ENCODE data around the gene AKIP1. TPM values are rescaled to one million over a fixed set of nuclear protein-coding genes. Genes with fewer than 3 reads are reported as not detected.
"Not testable (repeated sequence)": the region's sequence is repeated elsewhere in the genome, so short reads cannot be mapped to it uniquely, and the experiment has no call there.

AKIP1 gene
- total RNA-seq, 2 donors from 2014 or later: 8.6 to 21.0 TPM

GRCh38 chr11:8930456-8931175 lies 19.6 kb downstream of the AKIP1 start:
- no peak for TF ChIP-seq POLR2A (IDR thresholded peaks at IDR 0.05)
- TF ChIP-seq, protein P1, sequence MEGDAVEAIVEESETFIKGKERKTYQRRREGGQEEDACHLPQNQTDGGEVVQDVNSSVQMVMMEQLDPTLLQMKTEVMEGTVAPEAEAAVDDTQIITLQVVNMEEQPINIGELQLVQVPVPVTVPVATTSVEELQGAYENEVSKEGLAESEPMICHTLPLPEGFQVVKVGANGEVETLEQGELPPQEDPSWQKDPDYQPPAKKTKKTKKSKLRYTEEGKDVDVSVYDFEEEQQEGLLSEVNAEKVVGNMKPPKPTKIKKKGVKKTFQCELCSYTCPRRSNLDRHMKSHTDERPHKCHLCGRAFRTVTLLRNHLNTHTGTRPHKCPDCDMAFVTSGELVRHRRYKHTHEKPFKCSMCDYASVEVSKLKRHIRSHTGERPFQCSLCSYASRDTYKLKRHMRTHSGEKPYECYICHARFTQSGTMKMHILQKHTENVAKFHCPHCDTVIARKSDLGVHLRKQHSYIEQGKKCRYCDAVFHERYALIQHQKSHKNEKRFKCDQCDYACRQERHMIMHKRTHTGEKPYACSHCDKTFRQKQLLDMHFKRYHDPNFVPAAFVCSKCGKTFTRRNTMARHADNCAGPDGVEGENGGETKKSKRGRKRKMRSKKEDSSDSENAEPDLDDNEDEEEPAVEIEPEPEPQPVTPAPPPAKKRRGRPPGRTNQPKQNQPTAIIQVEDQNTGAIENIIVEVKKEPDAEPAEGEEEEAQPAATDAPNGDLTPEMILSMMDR (IDR thresholded peaks at IDR 0.05): no peak
- intact Hi-C loops (cut with DNase I): no loop called here
- Histone ChIP-seq H3K36me3 (replicated peaks in 1 of 2; ENCODE audit: insufficient read depth in 1 of 2, low read depth in 2 of 2) (no peaks in the 10 kb centered on the region), H3K27ac (no peak overlapping the region), H3K4me1 (no peaks in the 10 kb centered on the region), H3K27me3 (no peaks in the 10 kb centered on the region), H3K9me3 (no peaks in the 10 kb centered on the region), H3K4me3 (no peak overlapping the region)
- no peak for ATAC-seq
- 89 to 94% methylated on average over 9 to 12 of the region's 12 CpGs for WGBS, 2 donors
- no peak for DNase-seq

GRCh38 chr11:8932564-8933180 lies 21.7 kb downstream of the AKIP1 start, which contains the start of gene C11orf16:
TSS of gene C11orf16 (minus strand) at chr11:8932947. CDS start at chr11:8932308, 639 bp downstream.
- Histone ChIP-seq H3K9me3 (no peaks in the 10 kb centered on the region), H3K4me3 (no peak within 1 kb of the TSS), H3K27me3 (no peaks in the 10 kb centered on the region), H3K27ac (no peak within 1 kb of the TSS), H3K36me3 (replicated peaks in 1 of 2; ENCODE audit: insufficient read depth in 1 of 2, low read depth in 2 of 2) (no peaks in the 10 kb centered on the region), H3K4me1 (no peaks in the 10 kb centered on the region)
- TF ChIP-seq POLR2A (IDR thresholded peaks at IDR 0.05): no peak
- TF ChIP-seq, protein P1 (IDR thresholded peaks at IDR 0.05): no peak
- ATAC-seq (no peak), DNase-seq (no peak)
- 60 to 76% methylated on average over 9 to 12 of the region's 12 CpGs for WGBS, 2 donors
- intact Hi-C loops (cut with DNase I): no loop called here

DNA sequence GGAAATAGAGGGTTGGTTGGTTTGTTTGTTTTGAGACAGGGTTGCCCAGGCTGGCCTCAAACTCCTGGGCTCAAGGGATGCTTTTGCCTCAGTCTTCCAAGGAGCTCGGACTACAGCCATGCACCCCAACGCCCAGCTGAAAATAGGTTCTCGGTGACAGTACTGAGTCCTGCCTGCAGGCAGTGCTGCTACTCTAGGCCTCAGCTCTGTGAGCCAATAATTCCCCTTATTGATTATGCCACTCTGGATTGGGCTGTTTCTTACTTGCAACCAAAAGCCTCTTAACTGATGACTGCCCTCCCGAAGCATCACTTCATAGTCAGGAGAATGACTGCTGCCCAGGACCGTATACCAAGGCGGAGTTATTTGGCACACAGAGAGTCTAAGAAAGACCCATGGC lies 22.9 kb downstream of the AKIP1 start:
- WGBS, 2 donors: 82 to 100% methylated on average over 3 to 6 of the region's 6 CpGs

GRCh38 chr11:8934742-8935488 lies 23.9 kb downstream of the AKIP1 start:
- H3K36me3 ChIP-seq (replicated peaks in 1 of 2; ENCODE audit: insufficient read depth in 1 of 2, low read depth in 2 of 2): no peaks in the 10 kb centered on the region
- 59 to 60% methylated on average over 14 of the region's 14 CpGs for WGBS, 2 donors
- H3K4me3 ChIP-seq: no peak overlapping the region
- DNase-seq: no peak
- no peak for ATAC-seq
- no peak for TF ChIP-seq POLR2A (IDR thresholded peaks at IDR 0.05)
- TF ChIP-seq, protein P1 (IDR thresholded peaks at IDR 0.05): no peak
- no peaks in the 10 kb centered on the region for H3K27me3 ChIP-seq
- no peaks in the 10 kb centered on the region for H3K9me3 ChIP-seq
- no peak overlapping the region for H3K27ac ChIP-seq
- H3K4me1 ChIP-seq: no peaks in the 10 kb centered on the region
- intact Hi-C loops (cut with DNase I): no loop called here

More for the DNA sequence above, 22.9 kb downstream of the AKIP1 start:
- H3K4me3 ChIP-seq: no peak overlapping the region
- ATAC-seq: no peak
- H3K4me1 ChIP-seq: no peaks in the 10 kb centered on the region
- no peak overlapping the region for H3K27ac ChIP-seq
- H3K27me3 ChIP-seq: no peaks in the 10 kb centered on the region
- no peaks in the 10 kb centered on the region for H3K36me3 ChIP-seq (replicated peaks in 1 of 2; ENCODE audit: insufficient read depth in 1 of 2, low read depth in 2 of 2)
- DNase-seq: no peak
- intact Hi-C loops (cut with DNase I): no loop called here
- H3K9me3 ChIP-seq: no peaks in the 10 kb centered on the region
- TF ChIP-seq, protein P1 (IDR thresholded peaks at IDR 0.05): no peak

- whole genome bisulfite sequencing, 2 donors: 75 to 77% methylated on average over 2 of the region's 2 CpGs
- ATAC-seq; H3K4me3 ChIP-seq; H3K4me1 ChIP-seq; H3K9me3 ChIP-seq; H3K27ac ChIP-seq; H3K36me3 ChIP-seq (replicated peaks in 1 of 2; ENCODE audit: insufficient read depth in 1 of 2, low read depth in 2 of 2); DNase-seq; H3K27me3 ChIP-seq; intact Hi-C loops (cut with DNase I): not testable (repeated sequence)
Measured at GRCh38 chr11:8935789-8936188, 24.8 kb downstream of the AKIP1 start.
